Liver (tissue), 3 donors: Measurements from ENCODE around the gene FRMPD4.

Experiments used
- ATF3 ChIP-seq: IDR thresholded peaks from 2 replicates; pipeline ENCODE4 v1.6.1; 2016; ENCODE audit warnings: antibody characterized with exemption
- CTCF ChIP-seq: fragments of 150-350 bp; IDR thresholded peaks from 2 replicates; pipeline ENCODE4 v1.5.1; 2017; ENCODE audit warnings: improper control_type of control experiment, low read depth, low read length; ENCODE audit not compliant: missing input control
- FOXA1 ChIP-seq: IDR thresholded peaks from 2 replicates; pipeline ENCODE4 v1.6.1; 2016; ENCODE audit warnings: antibody characterized with exemption
- GABPA ChIP-seq, 2 donors: IDR thresholded peaks in 1 of 2; conservative IDR thresholded peaks in 1 of 2; 2 replicates each; pipeline ENCODE4 v1.6.1; 2016; ENCODE audit warnings: antibody characterized with exemption in 2 of 2, mild to moderate bottlenecking in 1 of 2, moderate library complexity in 1 of 2
- JUND ChIP-seq, 2 donors: IDR thresholded peaks; 2 replicates each; pipeline ENCODE4 v1.6.1; 2016; ENCODE audit warnings: antibody characterized with exemption in 2 of 2
- MAX ChIP-seq: IDR thresholded peaks from 2 replicates; pipeline ENCODE4 v1.6.1; 2016; ENCODE audit warnings: antibody characterized with exemption
- RAD21 ChIP-seq, 2 donors: IDR thresholded peaks; 2 replicates each; pipeline ENCODE4 v1.6.1; 2016; ENCODE audit warnings: antibody characterized with exemption in 2 of 2, mild to moderate bottlenecking in 2 of 2
- REST ChIP-seq: IDR thresholded peaks from 2 replicates; pipeline ENCODE4 v1.6.1; 2016; ENCODE audit warnings: antibody characterized with exemption, mild to moderate bottlenecking
- SP1 ChIP-seq: IDR thresholded peaks from 2 replicates; pipeline ENCODE4 v1.6.1; 2018; ENCODE audit warnings: antibody characterized with exemption, mild to moderate bottlenecking
- TAF1 ChIP-seq: conservative IDR thresholded peaks from 2 replicates; pipeline ENCODE4 v1.6.1; 2016; ENCODE audit warnings: antibody characterized with exemption, mild to moderate bottlenecking
- YY1 ChIP-seq: IDR thresholded peaks from 2 replicates; pipeline ENCODE4 v1.6.1; 2016; ENCODE audit warnings: antibody characterized with exemption, mild to moderate bottlenecking
- ZBTB33 ChIP-seq: IDR thresholded peaks from 2 replicates; pipeline ENCODE4 v1.6.1; 2016; ENCODE audit warnings: antibody characterized with exemption
- donor health status: healthy.
- donor health status: healthy.

GRCh38 chrX:12488771-12489170 is 350.5 kb downstream of the FRMPD4 start:
- TF ChIP-seq CTCF (no peak), YY1 (no peak), TAF1 (no peak), FOXA1 (no peak), ATF3 (no peak), MAX (no peak), SP1 (no peak), JUND (IDR thresholded peaks at IDR 0.05) (no peak), GABPA (IDR thresholded peaks at IDR 0.05 in 1 of 2, conservative IDR thresholded peaks at IDR 0.05 in 1 of 2) (no peak), REST (no peak), ZBTB33 (no peak), RAD21 (IDR thresholded peaks at IDR 0.05) (no peak)
